Effector CD4-positive, alpha-beta T cell (primary cell): ENCODE data around the gene N4BP2.

ENCODE experiments used
- DNase-seq: peaks from one replicate; pipeline ENCODE4 v3.0.0-alpha.2; 2020

N4BP2 gene

DNA sequence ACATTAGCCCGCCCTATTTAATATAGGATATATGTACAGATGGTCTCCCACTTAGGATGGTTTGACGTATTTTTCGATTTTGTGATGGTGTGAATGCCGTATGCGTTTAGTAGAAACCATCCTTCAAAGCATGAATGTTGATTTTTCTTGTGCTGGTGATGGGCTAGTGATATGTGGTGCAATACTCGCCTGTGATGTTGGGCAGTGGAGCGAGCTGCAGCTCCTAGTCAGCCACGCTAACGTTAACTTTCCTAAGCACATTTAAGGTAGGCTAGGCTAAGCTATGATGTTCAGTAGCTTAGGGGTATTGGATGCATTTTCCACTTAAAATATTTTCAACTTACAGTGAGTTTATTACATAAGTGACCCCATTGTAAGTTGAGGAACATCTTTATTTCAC is 103.6 kb downstream of the N4BP2 start:
- DNase-seq = no peak

GRCh38 chr4:40164459-40164858 is 107.8 kb downstream of the N4BP2 start:
- DNase-seq = no peak

DNA sequence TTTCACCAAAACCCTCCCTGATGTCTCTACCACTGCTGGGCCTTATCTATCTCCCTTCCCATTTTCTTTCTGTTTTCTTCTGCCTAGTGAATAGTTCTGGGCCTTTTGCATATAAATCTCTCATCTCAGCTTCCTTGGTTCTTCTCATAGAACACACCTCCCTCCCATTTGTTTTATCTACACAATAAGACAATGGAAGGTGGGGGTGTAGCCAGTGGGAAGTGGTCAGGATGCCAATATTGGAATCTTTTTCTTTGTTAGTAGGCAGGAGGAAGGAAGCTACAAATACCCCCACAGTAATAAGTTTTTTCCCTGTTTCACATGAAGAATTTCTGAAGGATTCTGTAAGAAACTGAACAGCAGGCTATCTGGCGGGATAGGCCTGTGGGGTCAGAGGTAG is 109.3 kb downstream of the N4BP2 start:
- no peak for DNase-seq

DNA sequence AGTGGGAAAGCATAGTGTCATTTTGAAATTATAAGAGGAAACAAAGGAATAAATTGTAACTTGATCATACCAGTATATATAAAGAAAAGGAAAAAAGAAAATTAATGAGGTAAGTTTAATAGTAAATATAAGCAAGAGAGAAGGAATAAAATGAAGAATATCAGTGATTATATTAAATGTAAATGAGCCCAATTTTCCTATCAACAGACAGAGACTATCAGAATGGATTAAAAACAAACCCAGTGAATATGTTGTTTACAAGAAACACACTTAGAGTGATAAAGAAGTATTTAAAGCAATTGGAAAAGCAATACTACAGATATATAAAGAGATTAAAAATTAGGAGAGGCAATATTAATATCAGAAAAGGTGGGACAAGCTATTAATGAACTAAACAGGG is 111.4 kb downstream of the N4BP2 start:
- no peak for DNase-seq

DNA sequence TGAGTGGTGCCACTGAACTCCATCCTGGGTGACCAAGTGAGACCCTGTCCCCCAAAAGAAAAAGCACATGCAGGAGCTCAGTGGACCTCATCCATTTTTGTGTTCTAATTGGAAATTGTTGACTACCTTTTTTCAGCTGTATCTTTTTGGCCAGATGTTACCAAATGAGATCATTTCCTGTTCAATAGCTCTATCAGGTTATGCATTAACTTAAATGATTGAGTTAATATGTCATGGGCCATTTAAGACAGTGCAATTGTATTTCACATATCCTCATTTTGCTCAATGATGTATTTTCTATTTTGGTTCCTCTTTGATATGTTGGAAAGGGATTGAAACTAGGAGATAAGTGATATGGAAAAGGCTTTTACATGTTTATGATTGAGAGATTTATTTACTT is 113.9 kb downstream of the N4BP2 start:
- no peak for DNase-seq

GRCh38 chr4:40173470-40173875 is 116.8 kb downstream of the N4BP2 start:
- no peak for DNase-seq

- no peak for DNase-seq
Measured at GRCh38 chr4:40176602-40177001, 120.0 kb downstream of the N4BP2 start.

DNA sequence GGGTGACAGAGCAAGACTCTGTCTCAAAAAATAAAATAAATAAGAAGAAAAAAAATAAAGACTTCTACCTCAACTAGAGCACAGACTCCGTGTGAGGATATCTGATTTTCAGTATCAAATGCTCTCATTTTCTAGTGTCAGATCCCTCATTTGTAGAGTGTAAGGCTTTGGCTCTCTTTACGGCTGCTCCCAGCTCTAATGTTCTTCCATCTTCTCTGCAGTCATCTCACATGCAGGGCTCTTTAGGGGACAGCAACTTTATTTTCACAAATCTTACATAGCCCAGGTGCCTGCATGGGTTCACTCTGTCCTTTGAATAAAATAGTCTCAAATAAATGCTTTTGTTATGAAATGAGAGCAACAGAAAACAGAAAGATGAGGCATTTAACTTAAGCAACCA is 120.9 kb downstream of the N4BP2 start:
- no peak for DNase-seq

- DNase-seq = no peak
Measured at GRCh38 chr4:40178672-40179071, 122.0 kb downstream of the N4BP2 start.

- no peak for DNase-seq
Measured at GRCh38 chr4:40179360-40179759, 122.7 kb downstream of the N4BP2 start.

- no peak for DNase-seq
Measured at GRCh38 chr4:40180356-40180755, 123.7 kb downstream of the N4BP2 start.

GRCh38 chr4:40182001-40182400 is 125.4 kb downstream of the N4BP2 start:
- no peak for DNase-seq

- DNase-seq = no peak
Measured at GRCh38 chr4:40182954-40183353, 126.3 kb downstream of the N4BP2 start.

- no peak for DNase-seq
Measured at GRCh38 chr4:40183615-40184411, 127.2 kb downstream of the N4BP2 start.

DNA sequence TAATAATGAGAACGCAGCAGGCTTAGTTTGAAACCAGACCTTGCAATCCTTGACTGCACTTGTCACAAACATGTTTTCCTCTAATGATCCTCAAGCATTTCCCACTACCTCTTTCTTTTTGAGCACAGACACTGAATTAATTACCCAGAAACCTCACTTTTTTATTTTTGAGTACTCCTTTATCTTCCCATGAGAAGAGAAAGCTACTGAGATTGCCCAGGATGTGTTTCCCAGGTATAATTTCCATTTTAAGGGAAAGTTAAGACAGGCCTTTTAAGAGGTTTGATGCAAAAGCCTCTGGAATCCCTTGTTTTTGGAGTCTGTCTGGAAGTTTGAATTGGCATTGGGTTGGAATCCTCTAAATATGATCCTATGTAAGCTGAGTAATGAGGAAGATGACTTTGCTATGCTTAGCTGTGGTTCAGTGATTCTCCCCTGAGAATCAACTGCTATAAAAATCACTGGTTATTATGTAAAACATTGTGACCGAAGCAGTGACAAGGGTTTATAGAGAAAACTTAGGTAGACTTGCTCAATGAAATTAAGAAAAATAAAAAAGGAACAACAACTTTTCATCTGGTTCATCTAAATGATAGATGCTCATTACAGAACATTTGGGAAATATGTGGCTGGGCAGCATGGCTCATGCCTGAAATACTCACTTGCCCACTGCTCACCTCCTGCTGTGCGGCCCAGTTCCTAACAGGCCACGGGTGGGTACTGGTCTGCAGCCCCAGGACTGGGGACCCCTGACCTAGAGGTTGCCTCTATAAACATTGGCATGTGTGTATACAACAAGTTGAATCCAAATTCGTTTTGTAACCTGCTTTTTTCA is 129.4 kb downstream of the N4BP2 start:
- no peak for DNase-seq

- no peak for DNase-seq
Measured at GRCh38 chr4:40186665-40187014, 130.0 kb downstream of the N4BP2 start.

DNA sequence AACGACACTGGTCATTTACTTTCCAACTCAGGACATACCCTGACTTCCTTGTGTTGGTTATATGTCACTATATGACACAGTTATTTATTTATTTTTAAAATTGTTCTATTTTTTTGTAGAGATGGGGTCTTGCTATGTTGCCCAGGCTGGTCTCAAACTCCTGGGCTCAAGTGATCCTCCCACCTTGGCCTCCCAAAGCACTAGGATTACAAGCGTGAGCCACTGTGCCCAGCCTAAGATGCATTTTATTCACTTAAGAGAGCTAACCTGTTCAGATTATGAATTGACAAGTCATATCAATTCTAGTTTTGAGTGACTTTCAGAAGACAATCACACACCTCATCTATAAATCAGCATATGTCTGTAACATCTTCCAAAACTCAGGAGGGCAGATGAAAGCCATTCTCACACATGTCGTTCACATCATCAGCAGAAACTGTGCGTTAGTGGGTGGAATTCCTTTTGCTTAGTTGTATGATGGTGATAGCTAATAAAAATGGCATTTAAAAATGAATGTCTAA is 130.8 kb downstream of the N4BP2 start:
- DNase-seq = no peak

DNA sequence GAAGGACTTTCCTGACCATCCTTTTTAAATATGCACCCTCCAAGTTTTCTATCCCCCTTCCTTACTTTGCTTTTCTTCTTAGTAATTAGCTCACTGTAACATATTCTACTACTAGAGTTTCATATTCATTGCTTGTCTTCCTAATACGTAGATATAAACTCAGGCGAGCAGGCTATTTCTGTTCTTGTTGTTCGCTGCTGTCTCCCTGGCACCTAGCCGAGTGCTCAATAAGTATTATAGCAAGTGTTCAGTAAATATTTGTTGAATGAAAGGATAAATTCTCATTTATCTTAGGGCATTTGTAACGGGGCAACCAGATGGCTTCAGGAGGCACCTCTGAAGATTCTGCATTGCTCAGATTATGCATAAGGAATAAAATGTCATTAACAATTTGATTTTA is 133.4 kb downstream of the N4BP2 start:
- no peak for DNase-seq

DNA sequence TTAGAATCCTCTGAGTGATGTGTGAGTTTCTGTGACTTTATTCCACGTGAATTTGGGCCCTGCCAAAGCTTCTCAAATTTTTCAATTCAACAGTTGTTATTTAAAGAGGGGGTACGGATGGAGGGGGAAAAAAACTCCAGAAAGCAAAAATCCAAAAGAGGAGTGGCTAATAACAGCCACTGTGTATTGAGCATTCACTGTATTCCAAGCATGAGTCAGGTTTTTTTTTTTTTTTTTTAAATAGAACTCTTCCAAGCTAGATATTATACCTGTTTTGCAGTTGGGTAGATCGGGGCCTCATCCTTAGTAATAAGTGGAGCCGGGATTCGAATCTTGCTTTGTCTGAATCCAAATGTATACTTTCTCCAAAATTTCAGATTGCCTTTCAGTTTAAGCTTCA is 133.8 kb downstream of the N4BP2 start:
- DNase-seq = no peak

DNA sequence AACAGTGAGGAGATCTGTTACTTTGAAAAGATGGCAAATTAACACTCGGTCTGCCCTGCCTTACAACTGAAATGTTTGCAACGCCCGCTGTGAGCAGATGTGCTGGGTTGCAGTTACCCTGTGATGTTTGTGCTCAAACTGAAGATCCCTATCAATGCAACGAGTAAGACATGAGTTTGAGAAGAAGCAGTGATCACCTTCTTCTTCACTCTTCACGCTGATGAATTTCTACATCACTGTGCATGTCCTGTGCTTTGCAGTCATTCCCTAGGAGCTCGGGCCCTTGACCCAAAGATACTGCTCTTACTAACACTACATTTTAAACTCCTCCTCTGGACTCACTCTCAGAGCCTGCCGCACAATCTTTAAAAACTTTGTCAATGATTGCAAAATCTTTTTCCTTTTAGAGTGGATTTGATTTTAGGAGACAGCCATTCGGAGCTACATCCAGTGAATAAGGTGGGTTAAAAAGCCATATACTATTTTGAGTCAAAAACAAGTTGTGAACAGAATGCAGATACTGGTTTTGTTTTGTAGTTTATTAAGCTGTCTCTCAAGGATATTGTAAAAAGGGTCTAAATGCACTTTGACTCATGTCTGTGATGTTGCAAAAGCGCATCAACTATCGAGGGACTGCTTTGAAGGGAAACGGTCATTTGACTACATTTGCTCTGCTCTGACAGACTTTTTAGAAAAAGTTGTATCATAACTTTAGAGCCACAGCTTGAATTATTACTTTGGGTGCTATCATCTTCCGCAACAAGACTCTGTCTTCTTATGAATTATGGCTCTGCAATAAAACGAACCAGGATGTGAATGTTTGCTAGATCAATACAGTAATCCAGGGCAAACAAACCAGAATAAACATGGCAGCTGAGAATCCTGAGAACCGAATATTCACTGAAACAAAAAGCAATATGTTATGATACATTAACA is 134.5 kb downstream of the N4BP2 start:
- DNase-seq = no peak

DNA sequence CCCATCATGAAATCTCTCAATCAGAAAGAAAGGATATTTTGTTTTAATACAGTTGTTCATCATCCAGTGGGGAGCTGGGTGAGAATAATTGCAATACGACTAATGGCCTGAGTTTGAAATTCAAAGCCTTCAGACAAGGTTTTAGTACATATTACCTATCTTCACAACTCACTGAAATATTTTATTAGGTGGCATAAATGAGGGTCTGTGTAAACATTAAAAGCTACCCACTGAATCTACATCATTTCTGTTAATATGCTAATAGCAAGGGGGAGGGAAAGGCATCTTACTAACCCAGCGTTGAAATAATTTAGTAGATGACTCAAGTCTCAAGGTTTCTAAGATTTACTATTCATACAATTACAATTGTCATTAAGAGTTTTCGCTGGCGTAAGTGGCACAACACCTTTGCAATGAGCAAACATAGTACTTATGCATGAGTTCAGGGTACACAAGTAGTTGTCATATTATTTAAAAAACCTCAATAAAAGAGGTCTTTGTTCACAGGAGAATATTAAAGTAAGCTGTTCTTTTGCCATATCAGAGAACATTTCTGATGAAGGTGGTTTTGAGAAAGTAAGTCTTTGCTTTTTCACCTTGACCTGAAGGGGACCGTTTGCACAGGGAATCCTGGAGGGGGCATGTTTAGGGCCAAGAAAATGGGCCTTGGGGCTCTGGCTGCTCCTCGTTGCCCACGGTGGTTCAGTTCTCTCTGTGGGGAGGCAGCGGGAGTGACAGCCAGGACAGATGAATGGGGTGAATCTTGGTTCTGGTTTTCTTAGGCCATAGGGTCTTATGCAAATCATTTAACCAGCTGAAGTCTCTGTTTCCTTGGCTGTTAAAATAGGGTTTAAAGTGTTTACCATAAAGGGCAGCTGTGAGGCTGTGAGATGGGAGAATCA is 135.7 kb downstream of the N4BP2 start:
- DNase-seq = no peak

- no peak for DNase-seq
Measured at GRCh38 chr4:40193016-40193571, 136.4 kb downstream of the N4BP2 start.
